Large intestine (tissue), 12 donors: Measurements from ENCODE around the gene ACSM2B. TPM values are rescaled to one million over a fixed set of nuclear protein-coding genes. Genes with fewer than 3 reads are reported as not detected.
"Not testable (repeated sequence)": the region's sequence is repeated elsewhere in the genome, so short reads cannot be mapped to it uniquely, and the experiment has no call there.

ENCODE experiments used
- DNase-seq, 2 donors: peaks; one replicate each; pipeline versions ENCODE4 v3.0.0 to v3.0.0-alpha.2; 2013
- H3K27ac ChIP-seq: one replicate; pipeline ENCODE4 v1.5.1; 2013; ENCODE audit warnings: low read length
- H3K27me3 ChIP-seq: 2 replicates; pipeline ENCODE4 v1.6.1; 2013; ENCODE audit warnings: low read length; ENCODE audit not compliant: control insufficient read depth, insufficient read depth
- H3K36me3 ChIP-seq: 2 replicates; pipeline ENCODE4 v1.6.1; 2013; ENCODE audit warnings: low read length; ENCODE audit not compliant: control insufficient read depth, insufficient read depth
- H3K4me1 ChIP-seq: one replicate; pipeline ENCODE4 v1.6.1; 2013; ENCODE audit warnings: low read length; ENCODE audit not compliant: control insufficient read depth, insufficient read depth
- H3K4me3 ChIP-seq: one replicate; pipeline ENCODE4 v1.5.1; 2013; ENCODE audit warnings: low read length
- H3K9me3 ChIP-seq: one replicate; pipeline ENCODE4 v1.6.1; 2013; ENCODE audit warnings: mild to moderate bottlenecking, low read depth, low read length, moderate library complexity; ENCODE audit not compliant: control insufficient read depth
- WGBS: methylation state at CpG from one replicate; pipeline ENCODE4 v1.1.5; 2013; ENCODE audit warnings: low lambda C conversion rate; ENCODE audit not compliant: insufficient coverage; 5-methylcytosine and 5-hydroxymethylcytosine counted together
- long read RNA-seq, 11 donors: transcript quantifications; one replicate each; lab custom pipeline, GENCODE V29; 2026
- polyA plus RNA-seq: library from polyadenylated mRNA; unstranded; fragments of 120-200 nt; gene quantifications from one replicate; pipeline ENCODE4 v1.2.1, GENCODE V29; 2013

Gene ACSM2B
- 1.4 TPM for polyA plus RNA-seq
- long read RNA-seq, donor 1, result 0 reads
- long read RNA-seq, donor 2, partial matches to known transcripts, result 0 of 1 reads
- long read RNA-seq, donor 2, other reads (novel, unspliced or antisense), result 0 of 1 reads
- long read RNA-seq, donor 3, result 0 reads
- long read RNA-seq, donor 4, result 0 reads
- long read RNA-seq, donor 5, result 0 reads
- long read RNA-seq, donor 6, result 0 reads
- long read RNA-seq, donor 7, result 0 reads
- long read RNA-seq, donor 8, partial matches to known transcripts, result 0 of 3 reads
- long read RNA-seq, donor 8, other reads (novel, unspliced or antisense), result 0 of 3 reads
- long read RNA-seq, donor 9, result 0 reads
- long read RNA-seq, donor 10, result 0 reads
- long read RNA-seq, donor 11, result 0 reads

GRCh38 chr16:20576145-20576544, at the start of gene ACSM2B:
Gene ACSM2B (minus strand): TSS chr16:20576367. CDS start chr16:20564845, 11,522 bp downstream.
- not testable (repeated sequence) for H3K4me3 ChIP-seq, H3K36me3 ChIP-seq, H3K27me3 ChIP-seq, H3K9me3 ChIP-seq, DNase-seq, H3K4me1 ChIP-seq, H3K27ac ChIP-seq
- WGBS, result no CpG with 5 or more reads among the region's 2 CpGs

- no peaks in the 10 kb centered on the region for H3K4me1 ChIP-seq
- WGBS, result no CpG with 5 or more reads among the region's 18 CpGs
Observed at GRCh38 chr16:20624882-20625807, 49.0 kb upstream of the ACSM2B start.

GRCh38 chr16:20624205-20624604, 48.0 kb upstream of the ACSM2B start:
- peaks cover 3% of the 10 kb centered on the region for H3K4me1 ChIP-seq
- no peaks in the 10 kb centered on the region for H3K27me3 ChIP-seq
- H3K36me3 ChIP-seq, result no peaks in the 10 kb centered on the region
- DNase-seq, result no peak
- H3K27ac ChIP-seq, result no peak overlapping the region
- no peaks in the 10 kb centered on the region for H3K9me3 ChIP-seq
- 90% methylated on average over 1 of the region's 1 CpG for WGBS
- no peak overlapping the region for H3K4me3 ChIP-seq

More at GRCh38 chr16:20624882-20625807, 49.0 kb upstream of the ACSM2B start:
- H3K27me3 ChIP-seq, result no peaks in the 10 kb centered on the region
- no peak overlapping the region for H3K4me3 ChIP-seq
- H3K36me3 ChIP-seq, result no peaks in the 10 kb centered on the region
- H3K9me3 ChIP-seq, result no peaks in the 10 kb centered on the region
- no peak for DNase-seq
- no peak overlapping the region for H3K27ac ChIP-seq

GRCh38 chr16:20622498-20622870, 46.3 kb upstream of the ACSM2B start:
- H3K27me3 ChIP-seq, result no peaks in the 10 kb centered on the region
- H3K27ac ChIP-seq, result no peak overlapping the region
- no peaks in the 10 kb centered on the region for H3K9me3 ChIP-seq
- H3K4me3 ChIP-seq, result no peak overlapping the region
- no peak for DNase-seq
- H3K4me1 ChIP-seq, result peaks cover 4% of the 10 kb centered on the region
- H3K36me3 ChIP-seq, result no peaks in the 10 kb centered on the region

GRCh38 chr16:20621406-20621805, 45.2 kb upstream of the ACSM2B start:
- no CpG with 5 or more reads among the region's 6 CpGs for WGBS
- no peak for DNase-seq

GRCh38 chr16:20620770-20621169, 44.6 kb upstream of the ACSM2B start:
- Histone ChIP-seq H3K4me3 (no peak overlapping the region), H3K27me3 (no peaks in the 10 kb centered on the region), H3K36me3 (no peaks in the 10 kb centered on the region), H3K27ac (no peak overlapping the region), H3K4me1 (peaks cover 4% of the 10 kb centered on the region), H3K9me3 (no peaks in the 10 kb centered on the region)
- no peak for DNase-seq
- WGBS, result no CpG with 5 or more reads among the region's 3 CpGs

More at GRCh38 chr16:20621406-20621805, 45.2 kb upstream of the ACSM2B start:
- no peak overlapping the region for H3K4me3 ChIP-seq
- H3K4me1 ChIP-seq, result peaks cover 4% of the 10 kb centered on the region
- H3K27ac ChIP-seq, result no peak overlapping the region
- H3K9me3 ChIP-seq, result no peaks in the 10 kb centered on the region
- no peaks in the 10 kb centered on the region for H3K27me3 ChIP-seq
- no peaks in the 10 kb centered on the region for H3K36me3 ChIP-seq

GRCh38 chr16:20620003-20620402, 43.8 kb upstream of the ACSM2B start:
- no peaks in the 10 kb centered on the region for H3K9me3 ChIP-seq
- no peaks in the 10 kb centered on the region for H3K27me3 ChIP-seq
- WGBS, result no CpG with 5 or more reads among the region's 2 CpGs
- H3K36me3 ChIP-seq, result no peaks in the 10 kb centered on the region
- H3K27ac ChIP-seq, result no peak overlapping the region
- no peak for DNase-seq
- no peak overlapping the region for H3K4me3 ChIP-seq
- H3K4me1 ChIP-seq, result peaks cover 4% of the 10 kb centered on the region

- no peak for DNase-seq
- no CpG with 5 or more reads among the region's 1 CpG for WGBS
- no peaks in the 10 kb centered on the region for H3K36me3 ChIP-seq
- no peaks in the 10 kb centered on the region for H3K27me3 ChIP-seq
- no peak overlapping the region for H3K27ac ChIP-seq
- no peaks in the 10 kb centered on the region for H3K9me3 ChIP-seq
- no peak overlapping the region for H3K4me3 ChIP-seq
- peaks cover 4% of the 10 kb centered on the region for H3K4me1 ChIP-seq
Observed at GRCh38 chr16:20617271-20617670, 41.1 kb upstream of the ACSM2B start.

- Histone ChIP-seq H3K36me3 (no peaks in the 10 kb centered on the region), H3K4me3 (no peak overlapping the region), H3K4me1 (peaks cover 4% of the 10 kb centered on the region), H3K9me3 (no peaks in the 10 kb centered on the region), H3K27me3 (no peaks in the 10 kb centered on the region), H3K27ac (no peak overlapping the region)
- DNase-seq, result no peak
- WGBS, result no CpG with 5 or more reads among the region's 3 CpGs
Observed at GRCh38 chr16:20614186-20615141, 38.3 kb upstream of the ACSM2B start.
